Glutamatergic neuron (in vitro differentiated cells): Measurements from ENCODE around the gene EGLN3. TPM values are rescaled to one million over a fixed set of nuclear protein-coding genes. Genes with fewer than 3 reads are reported as not detected.
"Not testable (repeated sequence)": the region's sequence is repeated elsewhere in the genome, so short reads cannot be mapped to it uniquely, and the experiment has no call there.

Source experiments
- DNase-seq: peaks from one replicate; pipeline ENCODE4 v3.0.0; 2022
- H3K27ac Mint-ChIP-seq: one replicate; pipeline ENCODE4 v1.8.0; 2020; ENCODE audit warnings: mild to moderate bottlenecking, mixed read lengths, inconsistent platforms; ENCODE audit not compliant: unreplicated experiment
- H3K27me3 Mint-ChIP-seq: one replicate; pipeline ENCODE4 v1.8.0; 2020; ENCODE audit warnings: mild to moderate bottlenecking, moderate library complexity, mixed read lengths, inconsistent platforms; ENCODE audit not compliant: unreplicated experiment
- H3K36me3 Mint-ChIP-seq: one replicate; pipeline ENCODE4 v1.8.0; 2020; ENCODE audit warnings: mild to moderate bottlenecking, mixed read lengths, inconsistent platforms; ENCODE audit not compliant: unreplicated experiment
- H3K4me1 Mint-ChIP-seq: one replicate; pipeline ENCODE4 v1.8.0; 2020; ENCODE audit warnings: mild to moderate bottlenecking, low read depth, mixed read lengths, inconsistent platforms; ENCODE audit not compliant: unreplicated experiment
- H3K4me3 Mint-ChIP-seq: one replicate; pipeline ENCODE4 v1.8.0; 2020; ENCODE audit warnings: mild to moderate bottlenecking, mixed read lengths, inconsistent platforms; ENCODE audit not compliant: unreplicated experiment
- H3K9me3 Mint-ChIP-seq: one replicate; pipeline ENCODE4 v1.8.0; 2020; ENCODE audit warnings: mild to moderate bottlenecking, moderate library complexity, mixed read lengths, inconsistent platforms; ENCODE audit not compliant: unreplicated experiment
- CTCF ChIP-seq: fragments of 200-600 bp; sonication (generic); IDR thresholded peaks from one replicate; pipeline ENCODE4 v1.5.0; 2021; ENCODE audit not compliant: partially characterized antibody, unreplicated experiment
- total RNA-seq: library from RNA; stranded (reverse); fragmentation: NEBNext Ultra II Directional; extraction: Animal tissue kit (Norgen Biotek cat#: 25700); gene quantifications from one replicate; pipeline ENCODE4 v1.2.1, GENCODE V29; 2021; ENCODE audit not compliant: unreplicated experiment

Gene EGLN3
- total RNA-seq, 1 donor from 2014 or later, result 1.9 TPM

GRCh38 chr14:33931461-33931860, 19.4 kb downstream of the EGLN3 start:
- Mint-ChIP-seq H3K4me1 (no peaks in the 10 kb centered on the region), H3K4me3 (no peak overlapping the region), H3K36me3 (no peaks in the 10 kb centered on the region), H3K9me3 (no peaks in the 10 kb centered on the region), H3K27me3 (peaks cover 2% of the 10 kb centered on the region), H3K27ac (no peak overlapping the region)
- DNase-seq, result no peak
- no peak for TF ChIP-seq CTCF

GRCh38 chr14:33930439-33930838, 20.4 kb downstream of the EGLN3 start:
- TF ChIP-seq CTCF, result no peak
- Mint-ChIP-seq H3K4me3 (no peak overlapping the region), H3K9me3 (no peaks in the 10 kb centered on the region), H3K27ac (no peak overlapping the region), H3K27me3 (no peaks in the 10 kb centered on the region), H3K4me1 (no peaks in the 10 kb centered on the region), H3K36me3 (no peaks in the 10 kb centered on the region)
- no peak for DNase-seq

DNA sequence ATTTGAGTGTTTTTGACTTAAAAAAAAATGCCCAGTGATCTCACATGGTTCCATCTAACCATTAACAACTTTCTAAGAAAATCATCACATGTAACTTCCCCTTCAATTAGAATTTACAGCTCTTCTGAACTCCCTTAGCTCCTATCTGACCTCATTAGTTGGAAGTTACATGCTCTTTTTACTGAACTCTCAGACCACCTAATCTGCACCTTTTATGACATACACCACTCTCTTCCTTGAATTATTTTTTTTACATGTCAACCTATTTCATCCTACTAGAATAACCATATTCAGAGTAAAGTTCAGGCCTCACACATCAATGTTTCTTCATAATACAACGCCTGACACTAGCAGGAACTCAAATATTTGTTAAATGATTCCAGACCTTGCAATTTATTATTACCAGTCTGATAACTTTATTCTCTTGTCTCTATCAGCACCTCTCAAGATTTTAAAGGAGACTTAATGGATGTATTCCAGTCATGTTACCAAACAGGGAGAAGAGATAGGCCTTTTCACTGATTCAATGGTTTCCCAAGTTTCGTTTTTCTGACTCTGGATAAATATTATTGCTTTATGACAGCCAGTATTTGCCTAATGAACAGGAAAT, 21.0 kb downstream of the EGLN3 start:
- TF ChIP-seq CTCF, result no peak
- Mint-ChIP-seq H3K4me1 (no peaks in the 10 kb centered on the region), H3K27ac (no peak overlapping the region), H3K27me3 (no peaks in the 10 kb centered on the region), H3K36me3 (no peaks in the 10 kb centered on the region), H3K9me3 (no peaks in the 10 kb centered on the region), H3K4me3 (no peak overlapping the region)
- no peak for DNase-seq

- Mint-ChIP-seq H3K36me3 (no peaks in the 10 kb centered on the region), H3K9me3 (no peaks in the 10 kb centered on the region), H3K27me3 (no peaks in the 10 kb centered on the region), H3K4me3 (no peak overlapping the region), H3K27ac (no peak overlapping the region), H3K4me1 (no peaks in the 10 kb centered on the region)
- no peak for DNase-seq
- TF ChIP-seq CTCF, result no peak
Observed at GRCh38 chr14:33928895-33929294, 22.0 kb downstream of the EGLN3 start.

DNA sequence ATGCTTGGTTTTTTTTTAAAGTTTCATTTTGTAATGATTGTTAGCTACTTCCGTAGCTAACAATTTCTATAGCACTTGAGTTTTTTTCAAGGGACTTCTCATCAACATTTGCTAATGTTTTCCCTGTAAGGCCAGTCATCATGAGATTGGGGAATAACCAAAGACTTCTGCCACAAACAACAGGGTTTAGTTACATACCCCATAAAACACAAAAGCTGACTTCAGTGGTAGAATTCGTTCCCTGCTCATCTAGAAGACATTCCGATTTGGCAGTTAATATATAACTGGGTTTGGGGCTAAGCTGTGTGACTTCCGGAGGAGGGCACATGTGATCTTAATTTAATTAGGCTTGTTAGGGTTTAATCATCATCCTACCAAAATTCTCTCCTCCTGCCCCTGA, 22.9 kb downstream of the EGLN3 start:
- Mint-ChIP-seq H3K4me3 (no peak overlapping the region), H3K36me3 (no peaks in the 10 kb centered on the region), H3K27me3 (no peaks in the 10 kb centered on the region), H3K27ac (no peak overlapping the region), H3K9me3 (no peaks in the 10 kb centered on the region), H3K4me1 (no peaks in the 10 kb centered on the region)
- no peak for TF ChIP-seq CTCF
- DNase-seq, result no peak

DNA sequence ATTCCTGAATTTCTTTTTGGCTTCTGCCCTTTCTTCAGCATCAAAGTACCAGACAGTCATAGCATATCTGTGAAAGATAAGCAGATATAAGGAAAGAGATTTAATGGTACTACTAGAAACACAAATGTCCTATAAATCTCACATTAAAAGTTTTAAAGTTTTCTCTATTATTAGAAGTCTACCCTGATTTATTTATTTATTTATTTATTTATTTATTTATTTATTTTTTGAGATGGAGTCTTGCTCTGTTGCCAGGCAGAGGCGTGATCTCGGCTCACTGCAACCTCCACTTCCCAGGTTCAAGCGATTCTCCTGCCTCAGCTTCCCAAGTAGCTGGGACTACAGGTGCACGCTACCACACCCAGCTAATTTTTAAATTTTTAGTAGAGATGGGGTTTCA, 23.9 kb downstream of the EGLN3 start:
- not testable (repeated sequence) for H3K27me3 Mint-ChIP-seq, H3K4me1 Mint-ChIP-seq, H3K9me3 Mint-ChIP-seq, H3K4me3 Mint-ChIP-seq, DNase-seq, H3K27ac Mint-ChIP-seq, H3K36me3 Mint-ChIP-seq
